Liver (tissue), 9 donors: ENCODE data around the gene RNF215. TPM values are rescaled to one million over a fixed set of nuclear protein-coding genes. Genes with fewer than 3 reads are reported as not detected.
A peak's percentile ranks its signal among the peaks of the same experiment; 100 is the strongest.

Experiments used
- DNase-seq: peaks from one replicate; pipeline ENCODE4 v3.0.0-alpha.2; 2017; ENCODE audit warnings: low spot score
- H3K27ac ChIP-seq, 2 donors: one replicate each; pipeline ENCODE4 v1.7.0; 2013; ENCODE audit warnings: inconsistent platforms in 2 of 2, low read length in 2 of 2, control low read depth in 1 of 2, low read depth in 1 of 2, mild to moderate bottlenecking in 1 of 2
- H3K27me3 ChIP-seq, 4 donors: one replicate each; pipeline versions ENCODE4 v1.6.1 to v1.7.0; 2013; ENCODE audit warnings: low read length in 3 of 4, inconsistent platforms in 1 of 4, mild to moderate bottlenecking in 1 of 4, moderate library complexity in 1 of 4; ENCODE audit not compliant: control insufficient read depth in 4 of 4, insufficient read depth in 4 of 4
- H3K36me3 ChIP-seq, 4 donors: one replicate each; pipeline versions ENCODE4 v1.6.1 to v1.7.0; 2013; ENCODE audit warnings: low read length in 3 of 4, mild to moderate bottlenecking in 3 of 4, low read depth in 1 of 4, moderate library complexity in 1 of 4; ENCODE audit not compliant: control insufficient read depth in 4 of 4, insufficient read depth in 3 of 4
- H3K4me1 ChIP-seq, 4 donors: one replicate each; pipeline versions ENCODE4 v1.6.1 to v1.7.0; 2013; ENCODE audit warnings: low read length in 3 of 4, mild to moderate bottlenecking in 3 of 4, moderate library complexity in 1 of 4; ENCODE audit not compliant: control insufficient read depth in 4 of 4, insufficient read depth in 4 of 4
- H3K4me3 ChIP-seq, 3 donors: one replicate each; pipeline versions ENCODE4 v1.6.1 to v1.7.0; 2013; ENCODE audit warnings: low read length in 3 of 3, control low read depth in 1 of 3, low read depth in 1 of 3, mild to moderate bottlenecking in 1 of 3
- H3K9ac ChIP-seq, 2 donors: one replicate each; pipeline ENCODE4 v1.7.0; 2013; ENCODE audit warnings: low read length in 2 of 2, mild to moderate bottlenecking in 2 of 2, moderate library complexity in 2 of 2, control low read depth in 1 of 2, low read depth in 1 of 2
- H3K9me3 ChIP-seq, 4 donors: one replicate each; pipeline versions ENCODE4 v1.6.1 to v1.7.0; 2013; ENCODE audit warnings: low read length in 3 of 4; ENCODE audit not compliant: control insufficient read depth in 4 of 4
- EGR1 ChIP-seq, 2 donors: IDR thresholded peaks; 2 replicates each; pipeline ENCODE4 v1.6.1; 2016 to 2018; ENCODE audit warnings: antibody characterized with exemption in 2 of 2, low read depth in 2 of 2
- HNF4A ChIP-seq, 2 donors: conservative IDR thresholded peaks; 2 replicates each; pipeline ENCODE4 v1.6.1; 2016; ENCODE audit warnings: antibody characterized with exemption in 2 of 2, mild to moderate bottlenecking in 2 of 2
- JUND ChIP-seq, 2 donors: IDR thresholded peaks; 2 replicates each; pipeline ENCODE4 v1.6.1; 2016; ENCODE audit warnings: antibody characterized with exemption in 2 of 2
- NR2F2 ChIP-seq: IDR thresholded peaks from 2 replicates; pipeline ENCODE4 v1.6.1; 2016; ENCODE audit warnings: antibody characterized with exemption
- RAD21 ChIP-seq, 2 donors: IDR thresholded peaks; 2 replicates each; pipeline ENCODE4 v1.6.1; 2016; ENCODE audit warnings: antibody characterized with exemption in 2 of 2, mild to moderate bottlenecking in 2 of 2
- RXRA ChIP-seq, 2 donors: IDR thresholded peaks; 2 replicates each; pipeline ENCODE4 v1.6.1; 2017 to 2018; ENCODE audit warnings: antibody characterized with exemption in 2 of 2, mild to moderate bottlenecking in 1 of 2
- SP1 ChIP-seq: IDR thresholded peaks from 2 replicates; pipeline ENCODE4 v1.6.1; 2018; ENCODE audit warnings: antibody characterized with exemption, mild to moderate bottlenecking
- TAF1 ChIP-seq: conservative IDR thresholded peaks from 2 replicates; pipeline ENCODE4 v1.6.1; 2016; ENCODE audit warnings: antibody characterized with exemption, mild to moderate bottlenecking
- WGBS: extraction: QIAGEN DNeasy Blood & Tissue Kit; methylation state at CpG from one replicate; pipeline ENCODE4 v1.1.7; 2013; 5-methylcytosine and 5-hydroxymethylcytosine counted together
- polyA plus RNA-seq, 2 donors: library from polyadenylated mRNA; stranded (reverse) in 1 of 2; unstranded in 1 of 2; fragments of 200-250 nt in 1 of 2; fragments of >200 nt in 1 of 2; fragmentation: Nextera tagmentation in 1 of 2; extraction: Ambion mirVana in 1 of 2; gene quantifications; one replicate each; pipeline versions ENCODE4 v1.2.1 to v1.2.3, GENCODE V29; 2013 to 2015
- total RNA-seq, 2 donors: library from RNA; depleted of rRNA; stranded (reverse); fragments of >200 nt; gene quantifications; one replicate each; pipeline ENCODE4 v1.2.3, GENCODE V29; 2014
- TF ChIP-seq, protein P1 (sequence below): fragments of 150-350 bp; IDR thresholded peaks from 2 replicates; pipeline ENCODE4 v1.5.1; 2017; ENCODE audit warnings: improper control_type of control experiment, low read depth, low read length; ENCODE audit not compliant: missing input control
- TF ChIP-seq, protein P2 (sequence below): IDR thresholded peaks from 2 replicates; pipeline ENCODE4 v1.6.1; 2016; ENCODE audit warnings: antibody characterized with exemption, mild to moderate bottlenecking
- TF ChIP-seq, protein P3 (sequence below): IDR thresholded peaks from 2 replicates; pipeline ENCODE4 v1.6.1; 2016; ENCODE audit warnings: antibody characterized with exemption
- TF ChIP-seq, protein P4 (sequence below): IDR thresholded peaks from 2 replicates; pipeline ENCODE4 v1.6.1; 2016; ENCODE audit warnings: antibody characterized with exemption
- donor health status: healthy.
- donor health status: healthy.
- donor health status: healthy.
- donor health status: healthy.
- donor health status: healthy.

Gene RNF215
- total and polyA plus RNA-seq, 4 donors = 0.71 to 7.3 (median 5.8) TPM

DNA sequence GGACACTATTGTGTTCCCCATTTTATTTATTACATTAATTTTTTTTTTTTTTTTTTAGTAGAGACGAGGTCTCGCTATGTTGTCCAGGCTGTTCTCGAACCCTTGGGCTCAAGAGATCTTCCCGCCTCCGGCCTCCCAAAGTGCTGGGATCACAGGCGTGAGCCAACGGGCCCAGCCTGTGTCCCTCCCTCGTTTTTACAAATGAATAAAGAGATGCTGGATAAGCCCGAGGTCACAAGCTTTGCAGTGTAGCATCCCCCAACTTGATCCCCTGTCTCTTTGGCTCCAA, 38.1 kb upstream of the RNF215 start:
- no peak for DNase-seq
- Histone ChIP-seq H3K4me3 (peak overlapping the region; percentile 55 to 64 (median 60)), H3K36me3 (peaks cover 0 to 5% (median 2%) of the 10 kb centered on the region in 4 donors), H3K4me1 (peaks cover 5 to 58% (median 45%) of the 10 kb centered on the region in 4 donors), H3K9me3 (no peaks in the 10 kb centered on the region), H3K27ac (peak overlapping the region; percentile 85 to 97), H3K9ac (peak overlapping the region; percentile 25 to 67), H3K27me3 (no peaks in the 10 kb centered on the region)
- 4% methylated on average over 9 of the region's 9 CpGs for WGBS
- TF ChIP-seq HNF4A (conservative IDR thresholded peaks at IDR 0.05) = no peak
- TF ChIP-seq, protein P1, sequence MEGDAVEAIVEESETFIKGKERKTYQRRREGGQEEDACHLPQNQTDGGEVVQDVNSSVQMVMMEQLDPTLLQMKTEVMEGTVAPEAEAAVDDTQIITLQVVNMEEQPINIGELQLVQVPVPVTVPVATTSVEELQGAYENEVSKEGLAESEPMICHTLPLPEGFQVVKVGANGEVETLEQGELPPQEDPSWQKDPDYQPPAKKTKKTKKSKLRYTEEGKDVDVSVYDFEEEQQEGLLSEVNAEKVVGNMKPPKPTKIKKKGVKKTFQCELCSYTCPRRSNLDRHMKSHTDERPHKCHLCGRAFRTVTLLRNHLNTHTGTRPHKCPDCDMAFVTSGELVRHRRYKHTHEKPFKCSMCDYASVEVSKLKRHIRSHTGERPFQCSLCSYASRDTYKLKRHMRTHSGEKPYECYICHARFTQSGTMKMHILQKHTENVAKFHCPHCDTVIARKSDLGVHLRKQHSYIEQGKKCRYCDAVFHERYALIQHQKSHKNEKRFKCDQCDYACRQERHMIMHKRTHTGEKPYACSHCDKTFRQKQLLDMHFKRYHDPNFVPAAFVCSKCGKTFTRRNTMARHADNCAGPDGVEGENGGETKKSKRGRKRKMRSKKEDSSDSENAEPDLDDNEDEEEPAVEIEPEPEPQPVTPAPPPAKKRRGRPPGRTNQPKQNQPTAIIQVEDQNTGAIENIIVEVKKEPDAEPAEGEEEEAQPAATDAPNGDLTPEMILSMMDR = no peak
- TF ChIP-seq, protein P2, sequence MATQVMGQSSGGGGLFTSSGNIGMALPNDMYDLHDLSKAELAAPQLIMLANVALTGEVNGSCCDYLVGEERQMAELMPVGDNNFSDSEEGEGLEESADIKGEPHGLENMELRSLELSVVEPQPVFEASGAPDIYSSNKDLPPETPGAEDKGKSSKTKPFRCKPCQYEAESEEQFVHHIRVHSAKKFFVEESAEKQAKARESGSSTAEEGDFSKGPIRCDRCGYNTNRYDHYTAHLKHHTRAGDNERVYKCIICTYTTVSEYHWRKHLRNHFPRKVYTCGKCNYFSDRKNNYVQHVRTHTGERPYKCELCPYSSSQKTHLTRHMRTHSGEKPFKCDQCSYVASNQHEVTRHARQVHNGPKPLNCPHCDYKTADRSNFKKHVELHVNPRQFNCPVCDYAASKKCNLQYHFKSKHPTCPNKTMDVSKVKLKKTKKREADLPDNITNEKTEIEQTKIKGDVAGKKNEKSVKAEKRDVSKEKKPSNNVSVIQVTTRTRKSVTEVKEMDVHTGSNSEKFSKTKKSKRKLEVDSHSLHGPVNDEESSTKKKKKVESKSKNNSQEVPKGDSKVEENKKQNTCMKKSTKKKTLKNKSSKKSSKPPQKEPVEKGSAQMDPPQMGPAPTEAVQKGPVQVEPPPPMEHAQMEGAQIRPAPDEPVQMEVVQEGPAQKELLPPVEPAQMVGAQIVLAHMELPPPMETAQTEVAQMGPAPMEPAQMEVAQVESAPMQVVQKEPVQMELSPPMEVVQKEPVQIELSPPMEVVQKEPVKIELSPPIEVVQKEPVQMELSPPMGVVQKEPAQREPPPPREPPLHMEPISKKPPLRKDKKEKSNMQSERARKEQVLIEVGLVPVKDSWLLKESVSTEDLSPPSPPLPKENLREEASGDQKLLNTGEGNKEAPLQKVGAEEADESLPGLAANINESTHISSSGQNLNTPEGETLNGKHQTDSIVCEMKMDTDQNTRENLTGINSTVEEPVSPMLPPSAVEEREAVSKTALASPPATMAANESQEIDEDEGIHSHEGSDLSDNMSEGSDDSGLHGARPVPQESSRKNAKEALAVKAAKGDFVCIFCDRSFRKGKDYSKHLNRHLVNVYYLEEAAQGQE = no peak
- no peak for TF ChIP-seq TAF1
- no peak for TF ChIP-seq RXRA (IDR thresholded peaks at IDR 0.05)
- TF ChIP-seq, protein P3, sequence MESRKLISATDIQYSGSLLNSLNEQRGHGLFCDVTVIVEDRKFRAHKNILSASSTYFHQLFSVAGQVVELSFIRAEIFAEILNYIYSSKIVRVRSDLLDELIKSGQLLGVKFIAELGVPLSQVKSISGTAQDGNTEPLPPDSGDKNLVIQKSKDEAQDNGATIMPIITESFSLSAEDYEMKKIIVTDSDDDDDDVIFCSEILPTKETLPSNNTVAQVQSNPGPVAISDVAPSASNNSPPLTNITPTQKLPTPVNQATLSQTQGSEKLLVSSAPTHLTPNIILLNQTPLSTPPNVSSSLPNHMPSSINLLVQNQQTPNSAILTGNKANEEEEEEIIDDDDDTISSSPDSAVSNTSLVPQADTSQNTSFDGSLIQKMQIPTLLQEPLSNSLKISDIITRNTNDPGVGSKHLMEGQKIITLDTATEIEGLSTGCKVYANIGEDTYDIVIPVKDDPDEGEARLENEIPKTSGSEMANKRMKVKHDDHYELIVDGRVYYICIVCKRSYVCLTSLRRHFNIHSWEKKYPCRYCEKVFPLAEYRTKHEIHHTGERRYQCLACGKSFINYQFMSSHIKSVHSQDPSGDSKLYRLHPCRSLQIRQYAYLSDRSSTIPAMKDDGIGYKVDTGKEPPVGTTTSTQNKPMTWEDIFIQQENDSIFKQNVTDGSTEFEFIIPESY = no peak
- no peak for TF ChIP-seq JUND (IDR thresholded peaks at IDR 0.05)
- TF ChIP-seq EGR1 (IDR thresholded peaks at IDR 0.05; ENCODE audit: low read depth in 2 of 2) = no peak
- no peak for TF ChIP-seq NR2F2

DNA sequence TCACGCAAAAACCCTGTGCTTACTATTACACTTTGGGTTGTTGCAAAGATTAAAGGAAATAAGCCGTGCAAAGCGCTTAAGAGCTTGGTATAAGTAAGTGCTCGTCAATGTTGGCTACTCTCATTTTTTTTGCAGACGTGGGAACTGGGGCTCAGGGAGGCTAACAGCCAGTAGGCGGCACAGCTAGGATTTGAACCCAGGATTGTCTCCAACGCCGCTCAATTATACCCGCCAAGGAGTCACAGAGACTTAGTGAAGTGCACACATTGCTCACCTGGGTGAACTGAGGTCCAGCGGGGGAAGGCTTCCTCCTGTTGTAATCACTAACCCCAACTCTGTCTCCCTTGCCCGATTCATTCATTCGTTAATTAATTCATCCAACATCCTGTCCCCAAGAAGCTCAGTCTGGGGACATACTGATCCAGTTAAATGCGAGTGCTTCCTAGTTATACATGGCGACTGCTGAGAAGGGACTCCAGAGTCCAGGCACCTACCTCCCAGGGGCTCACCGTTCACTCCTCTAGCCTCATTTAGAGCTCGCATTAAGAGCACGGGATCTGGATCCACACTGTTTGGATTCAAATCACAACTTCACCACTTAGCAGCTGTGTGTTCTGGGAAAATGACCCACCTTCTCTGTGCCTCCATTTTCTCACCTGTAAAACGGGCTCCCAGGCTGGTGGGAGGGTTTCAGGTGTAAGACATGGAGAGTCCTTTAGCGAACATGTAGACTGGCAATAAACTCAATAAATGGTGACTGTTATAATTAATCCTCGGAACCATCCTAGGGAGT, 37.5 kb upstream of the RNF215 start:
- H3K9ac ChIP-seq = peak overlapping the region; percentile 57 to 67
- H3K36me3 ChIP-seq = peaks cover 0 to 6% (median 2%) of the 10 kb centered on the region in 4 donors
- H3K4me3 ChIP-seq = peak overlapping the region in 2 of 3 donors; percentile 0 to 64
- TF ChIP-seq, protein P3 = no peak
- no peak for TF ChIP-seq TAF1
- TF ChIP-seq, protein P4, sequence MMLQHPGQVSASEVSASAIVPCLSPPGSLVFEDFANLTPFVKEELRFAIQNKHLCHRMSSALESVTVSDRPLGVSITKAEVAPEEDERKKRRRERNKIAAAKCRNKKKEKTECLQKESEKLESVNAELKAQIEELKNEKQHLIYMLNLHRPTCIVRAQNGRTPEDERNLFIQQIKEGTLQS = no peak
- TF ChIP-seq, protein P1 = peak; percentile 14
- no peak for TF ChIP-seq SP1
- no peak for TF ChIP-seq NR2F2
- no peak for TF ChIP-seq RAD21 (IDR thresholded peaks at IDR 0.05)
- H3K27ac ChIP-seq = peak overlapping the region; percentile 97 to 99
- WGBS = 24% methylated on average over 20 of the region's 20 CpGs
- no peak for DNase-seq
- H3K27me3 ChIP-seq = no peaks in the 10 kb centered on the region
- H3K9me3 ChIP-seq = no peaks in the 10 kb centered on the region
- peaks cover 8 to 63% (median 49%) of the 10 kb centered on the region in 4 donors for H3K4me1 ChIP-seq
